ENCODE measurements around the gene IMPG1.

The IMPG1 gene

DNA sequence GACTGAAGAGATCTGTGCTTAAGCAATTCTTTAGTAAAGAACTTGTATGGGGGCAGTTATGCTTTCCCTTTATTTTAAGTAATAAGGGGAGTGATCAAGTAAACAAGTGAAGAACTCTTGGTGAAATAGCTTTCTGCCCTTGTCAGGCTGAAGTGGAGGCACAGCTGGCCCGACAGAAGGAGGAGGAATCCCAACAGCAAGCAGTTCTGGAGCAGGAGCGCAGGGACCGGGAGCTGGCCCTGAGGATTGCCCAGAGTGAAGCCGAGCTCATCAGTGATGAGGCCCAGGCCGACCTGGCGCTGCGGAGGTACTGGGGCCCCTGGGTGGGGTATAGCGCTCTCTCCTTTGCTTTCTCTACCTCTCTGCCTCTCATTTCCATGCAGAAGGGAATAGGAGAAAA lies 180.1 kb downstream of the IMPG1 start:
- DNase-seq: no peak

DNA sequence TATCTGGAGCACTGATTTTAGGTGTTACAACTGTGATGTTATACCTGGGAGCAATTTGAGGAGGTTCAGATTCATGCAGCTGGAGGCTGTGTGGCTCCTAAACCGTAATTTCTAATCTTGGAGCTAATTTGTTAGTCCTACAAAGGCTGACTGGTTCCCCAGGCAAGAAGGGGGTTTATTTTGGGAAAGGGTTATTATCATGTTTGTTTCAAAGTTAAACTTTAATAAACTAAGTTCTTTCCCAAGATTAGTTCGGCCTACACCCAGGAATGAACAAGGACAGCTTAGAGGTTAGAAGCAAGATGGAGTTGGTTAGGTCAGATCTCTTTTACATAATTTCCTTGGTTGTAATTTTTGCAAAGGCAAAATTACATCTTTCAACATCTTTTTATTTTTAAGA lies 187.6 kb downstream of the IMPG1 start:
- no peak for DNase-seq

DNA sequence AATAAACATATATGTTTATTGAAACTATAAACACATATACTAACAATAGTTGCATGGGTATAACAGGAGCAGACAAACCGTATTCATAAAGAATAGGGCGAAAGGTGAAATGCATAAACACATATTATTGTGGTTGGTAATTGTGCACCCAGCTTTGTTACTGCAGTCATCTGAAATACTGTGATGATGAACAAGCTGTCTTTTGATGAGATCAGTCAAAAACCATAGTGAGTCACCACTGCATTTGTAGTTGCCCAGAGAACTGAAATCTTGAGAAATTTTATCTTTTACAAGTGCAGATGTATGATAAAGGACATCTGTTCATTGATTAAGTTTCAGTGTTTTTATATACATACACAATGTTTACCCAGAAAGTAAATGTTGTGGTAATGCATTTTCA lies 189.7 kb downstream of the IMPG1 start:
- peak; percentile 3 for DNase-seq

DNA sequence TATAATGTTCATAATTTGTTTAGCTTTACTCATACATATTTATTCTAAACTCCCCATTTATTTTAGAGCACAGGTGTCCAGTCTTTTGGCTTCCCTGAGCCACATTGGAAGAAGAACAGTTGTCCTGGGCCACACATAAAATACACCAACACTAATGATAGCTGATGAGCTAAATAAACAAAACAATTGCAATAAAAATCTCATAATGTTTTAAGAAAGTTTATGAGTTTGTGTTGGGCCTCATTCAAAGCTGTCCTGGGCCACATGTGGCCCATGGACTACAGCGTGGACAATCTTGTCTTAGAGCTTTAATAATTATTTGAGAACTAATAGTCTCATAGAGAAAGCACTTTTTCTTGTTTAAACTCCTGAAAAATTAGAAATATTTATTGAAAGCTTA lies 192.2 kb downstream of the IMPG1 start:
- DNase-seq: no peak

DNA sequence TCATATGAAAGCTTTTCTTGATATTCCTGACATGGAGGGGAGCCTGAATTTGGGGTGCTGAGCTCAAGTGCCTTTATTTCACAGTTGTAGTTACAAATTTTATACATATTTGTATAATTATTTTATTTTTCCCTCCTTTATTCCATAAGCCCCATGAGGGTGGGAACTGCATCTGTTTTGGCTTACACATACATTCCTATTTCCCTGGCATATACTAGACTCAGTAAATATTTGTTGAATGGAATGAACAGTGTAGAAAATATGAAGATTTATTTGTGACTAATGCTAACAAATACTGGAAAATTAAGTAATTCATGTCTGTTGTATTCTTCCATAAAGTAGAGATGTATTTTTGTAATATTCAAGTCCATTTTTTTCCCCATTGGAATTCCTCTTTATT lies 196.3 kb downstream of the IMPG1 start:
- DNase-seq: no peak

DNA sequence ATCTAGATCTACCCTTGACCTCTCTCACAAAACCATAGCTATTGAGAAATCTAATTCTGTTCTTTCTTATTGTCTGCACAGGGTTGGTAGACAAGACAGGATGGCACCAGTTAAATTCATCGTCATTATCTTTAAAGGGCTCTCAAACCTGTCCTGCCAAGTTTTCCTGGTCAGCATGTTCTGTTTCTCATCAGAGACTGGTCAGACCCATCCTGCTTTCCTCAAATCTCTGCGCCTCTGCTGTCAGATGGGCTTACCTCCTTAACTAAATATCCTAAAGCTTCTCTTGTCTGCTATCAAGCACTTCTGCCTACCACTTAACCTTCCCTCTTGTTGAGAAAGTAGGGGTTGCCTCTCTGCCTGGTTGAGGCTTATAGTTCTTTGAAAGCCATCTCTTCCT lies 198.2 kb downstream of the IMPG1 start:
- no peak for DNase-seq

Measured in inflammatory macrophage treated with lipopolysaccharide for 4 hours (primary cell).